Panc1 (cell line): ENCODE data around the gene TARM1. TPM values are rescaled to one million over a fixed set of nuclear protein-coding genes. Genes with fewer than 3 reads are reported as not detected.

Source experiments
- ATAC-seq: fragments of 200-7000 bp; cut with Tn5 transposase; 2 replicates; pipeline ENCODE4 v1.9.1; 2020; ENCODE audit warnings: mild to moderate bottlenecking, moderate library complexity
- BruUV-seq: library from RNA; stranded (reverse); fragments of 400-500 nt; replicated peaks from 2 replicates; lab custom pipeline; 2021; lab: Mats Ljungman, UMichigan
- CTCF ChIA-PET: fragments of 300-600 bp; sonication (Branson Sonifier 250); formaldehyde crosslinking; loops from one replicate; lab custom pipeline; 2022; ENCODE audit warnings: antibody characterized with exemption; lab: Charles Lee
- POLR2A ChIA-PET: fragments of 300-600 bp; sonication (Branson Sonifier 250); formaldehyde crosslinking; loops from one replicate; lab custom pipeline; 2022; ENCODE audit warnings: antibody characterized with exemption; lab: Charles Lee
- DNase-seq: peaks from one replicate; pipeline ENCODE4 v3.0.0-alpha.2; 2010; ENCODE audit warnings: low read depth, low spot score
- H3K27ac ChIP-seq: 2 replicates; pipeline ENCODE4 v1.5.1; 2011; ENCODE audit warnings: mild to moderate bottlenecking, low read length, inconsistent platforms
- H3K27me3 ChIP-seq: fragments of 200-500 bp; sonication (Bioruptor generic); 2 replicates; pipeline ENCODE4 v1.6.0; 2014; ENCODE audit warnings: low read length, inconsistent platforms; ENCODE audit not compliant: control insufficient read depth, insufficient read depth
- H3K36me3 ChIP-seq: fragments of 200-500 bp; sonication (Bioruptor generic); 2 replicates; pipeline ENCODE4 v1.5.1; 2014; ENCODE audit warnings: inconsistent platforms, mild to moderate bottlenecking, low read length, moderate library complexity; ENCODE audit not compliant: control insufficient read depth, insufficient read depth
- H3K4me1 ChIP-seq: 2 replicates; pipeline ENCODE4 v1.5.1; 2011; ENCODE audit warnings: inconsistent platforms, mild to moderate bottlenecking, low read length, moderate library complexity; ENCODE audit not compliant: control insufficient read depth, insufficient read depth
- H3K4me3 ChIP-seq, 2 experiments: 2 replicates each; pipeline ENCODE4 v1.5.1; 2011 to 2012; ENCODE audit warnings: low read depth in 2 of 2, low read length in 2 of 2, mild to moderate bottlenecking in 2 of 2, inconsistent platforms in 1 of 2, moderate library complexity in 1 of 2
- H3K9me3 ChIP-seq: fragments of 200-500 bp; sonication (Bioruptor generic); 2 replicates; pipeline ENCODE4 v1.5.1; 2014; ENCODE audit warnings: low read depth, mild to moderate bottlenecking, inconsistent platforms, low read length, moderate library complexity; ENCODE audit not compliant: control insufficient read depth, insufficient read depth
- CTCF ChIP-seq: fragments of 450-650 bp; IDR thresholded peaks from 2 replicates; pipeline ENCODE4 v1.5.1; 2017; ENCODE audit warnings: mild to moderate bottlenecking
- POLR2AphosphoS5 ChIP-seq: IDR thresholded peaks from 2 replicates; pipeline ENCODE4 v1.6.1; 2012; ENCODE audit warnings: mild to moderate bottlenecking, low read depth, low read length, moderate library complexity
- REST ChIP-seq, 2 experiments: IDR thresholded peaks; 2 replicates each; pipeline ENCODE4 v1.6.1; 2011 to 2012; ENCODE audit warnings: low read depth in 2 of 2, control low read depth in 1 of 2, low read length in 1 of 2, mild to moderate bottlenecking in 1 of 2, moderate library complexity in 1 of 2; ENCODE audit not compliant: insufficient read depth in 1 of 2
- SIN3A ChIP-seq: IDR thresholded peaks from 2 replicates; pipeline ENCODE4 v1.6.1; 2012; ENCODE audit warnings: low read depth, mild to moderate bottlenecking, low read length, moderate library complexity, borderline replicate concordance; ENCODE audit not compliant: insufficient read depth
- TCF7L2 ChIP-seq: IDR thresholded peaks from 2 replicates; pipeline ENCODE4 v1.6.1; 2011; ENCODE audit warnings: mild to moderate bottlenecking, low read depth, low read length, inconsistent platforms
- in situ Hi-C: cut with HindIII; loops from 2 replicates; pipeline ENCODE4 v1.10.0; 2016; ENCODE audit warnings: low sequenced_read_pairs, low pct_unique_long_range_greater_than_20kb
- intact Hi-C: fragments of 100-400 bp; cut with micrococcal nuclease; formaldehyde crosslinking; loops from one replicate; pipeline ENCODE4 v1.10.0; 2022; ENCODE audit not compliant: unreplicated experiment
- total RNA-seq: library from RNA; stranded (reverse); gene quantifications from one replicate; pipeline ENCODE4 v1.2.1, GENCODE V29; 2021; ENCODE audit not compliant: unreplicated experiment

The TARM1 gene
- total RNA-seq, 1 experiment from 2014 or later: not detected

DNA sequence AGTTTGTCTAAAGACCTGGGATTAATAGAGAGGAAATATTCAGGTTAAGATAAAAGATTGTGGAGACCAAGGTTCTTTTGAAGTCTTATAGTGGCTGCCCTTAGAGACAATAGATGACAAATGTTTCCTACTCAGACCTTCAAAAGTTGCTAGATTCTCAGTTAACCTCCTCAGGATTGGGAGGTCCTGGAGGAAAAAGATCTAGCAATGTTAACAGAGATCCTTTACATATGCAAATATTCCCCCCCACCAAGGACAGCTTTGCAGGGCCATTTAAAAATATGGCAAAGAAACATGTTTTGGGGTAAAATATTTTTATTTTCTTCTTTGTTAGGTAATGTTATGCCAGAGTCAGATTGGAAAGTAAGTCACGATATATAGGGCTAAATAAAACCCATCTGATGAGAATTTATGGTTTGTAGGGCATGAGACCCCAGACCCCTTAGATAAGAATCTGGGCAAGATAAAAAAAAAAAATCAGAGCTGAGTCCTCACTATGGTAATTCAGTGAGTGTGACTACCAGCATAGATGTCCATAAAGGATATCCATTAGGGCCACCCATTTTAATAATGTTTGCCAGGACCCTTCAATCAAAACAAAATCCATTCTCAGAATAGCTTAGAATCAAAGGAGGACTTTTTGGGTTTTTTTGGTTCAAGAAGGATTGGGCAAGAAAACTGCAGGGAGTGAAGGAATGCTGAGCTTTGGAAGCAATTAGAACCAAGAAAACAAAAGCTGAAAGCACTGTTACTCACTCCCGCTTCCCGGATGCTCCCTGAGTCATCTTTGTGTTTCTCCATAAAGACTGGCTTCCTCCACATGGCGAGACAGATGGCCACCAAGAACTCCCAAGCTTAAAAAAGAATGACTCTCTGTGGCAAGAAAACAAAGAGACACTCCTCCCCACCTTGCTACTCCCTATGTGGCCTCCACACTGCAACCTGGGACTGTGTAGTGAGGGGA lies 45.7 kb downstream of the TARM1 start:
- ChIA-PET CTCF (interaction anchor here (0.6 to 1.0 kb wide), 3 partner anchors 20 to 197 kb away, joined by 3 to 4 read pairs (median 3); no protein-coding TSS in a partner anchor), POLR2A (interaction anchor here (0.6 to 0.8 kb wide), 2 partner anchors 64 to 644 kb away, joined by 4 read pairs; no protein-coding TSS in a partner anchor)
- H3K4me1 ChIP-seq: peaks cover 17% of the 10 kb centered on the region
- ATAC-seq: peak; percentile 72
- H3K36me3 ChIP-seq: no peaks in the 10 kb centered on the region
- TF ChIP-seq TCF7L2: no peak
- no peak for TF ChIP-seq POLR2AphosphoS5
- TF ChIP-seq REST (IDR thresholded peaks at IDR 0.05; ENCODE audit: insufficient read depth in 1 of 2, low read depth in 2 of 2, low read length in 1 of 2): no peak
- TF ChIP-seq SIN3A: no peak
- no peak for TF ChIP-seq CTCF
- H3K27me3 ChIP-seq: no peaks in the 10 kb centered on the region
- no peak overlapping the region for H3K4me3 ChIP-seq
- H3K9me3 ChIP-seq: no peaks in the 10 kb centered on the region
- BruUV-seq: no TSS peak
- in situ Hi-C loops (loop anchor here (25.0 kb wide), 1 partner anchor 123 kb away; the partner anchor contains the start of gene CACNG7), intact Hi-C loops (no loop called here)
- H3K27ac ChIP-seq: peak overlapping the region; percentile 41
- peak; percentile 57 for DNase-seq

DNA sequence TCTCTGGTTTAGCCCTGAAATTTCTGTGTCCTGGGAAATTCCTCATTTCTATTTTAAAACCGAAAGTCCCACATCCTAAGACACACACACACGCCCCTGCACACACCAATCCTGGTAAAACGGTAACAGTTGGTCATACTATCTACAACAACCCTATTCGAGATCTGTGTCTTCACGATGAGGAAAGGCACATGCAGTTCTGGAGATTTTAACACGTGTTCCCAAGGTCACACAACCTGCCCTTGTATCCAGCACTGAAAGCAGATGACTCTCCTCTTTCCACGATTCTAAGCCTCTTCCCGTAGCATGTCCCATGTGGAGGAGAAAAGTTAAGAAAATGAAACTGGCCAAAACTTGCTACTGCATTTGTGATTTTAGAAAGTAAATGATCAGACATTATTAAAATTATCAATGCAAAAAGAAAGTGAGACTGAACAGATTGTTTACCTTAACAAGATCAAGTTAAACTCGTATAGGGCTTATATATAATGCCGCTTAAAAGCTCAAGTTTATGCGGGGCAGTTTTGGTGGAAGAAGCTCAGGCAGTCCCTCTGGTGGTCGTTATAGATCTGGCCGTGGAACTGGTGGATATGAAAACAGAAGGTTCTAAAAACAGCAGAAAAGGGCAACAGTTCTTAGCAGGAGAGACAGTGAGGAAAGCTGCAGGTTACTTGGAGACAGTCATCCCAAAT lies 50.1 kb downstream of the TARM1 start:
- ChIA-PET POLR2A (interaction anchor here (0.5 to 0.7 kb wide), 4 partner anchors 11 to 356 kb away, joined by 3 to 4 read pairs (median 3); no protein-coding TSS in a partner anchor), CTCF (interaction anchor here (0.6 to 1.7 kb wide), 6 partner anchors 11 to 238 kb away, joined by 3 to 11 read pairs (median 4); no protein-coding TSS in a partner anchor)
- Histone ChIP-seq H3K4me1 (peaks cover 28% of the 10 kb centered on the region), H3K4me3 (peak overlapping the region; percentile 22 to 49), H3K9me3 (no peaks in the 10 kb centered on the region), H3K36me3 (no peaks in the 10 kb centered on the region), H3K27ac (peak overlapping the region; percentile 95), H3K27me3 (no peaks in the 10 kb centered on the region)
- in situ Hi-C loops: loop anchor here (25.0 kb wide), 1 partner anchor 119 kb away; the partner anchor contains the start of gene CACNG7
- no peak for DNase-seq
- TF ChIP-seq REST (IDR thresholded peaks at IDR 0.05; ENCODE audit: insufficient read depth in 1 of 2, low read depth in 2 of 2, low read length in 1 of 2) (no peak), POLR2AphosphoS5 (no peak), SIN3A (no peak), CTCF (no peak; the same call in none of the 2 replicates), TCF7L2 (no peak)
- intact Hi-C loops: loop anchor here (2.0 to 5.0 kb wide), 3 partner anchors 66 to 222 kb away; no protein-coding TSS in a partner anchor
- BruUV-seq: no TSS peak
- peak; percentile 67 for ATAC-seq
